GM12875 (cell line): ENCODE data around the gene CYP27C1.

Experiments used
- H3K4me3 ChIP-seq: one replicate; pipeline ENCODE4 v1.5.1; 2011; ENCODE audit warnings: low read depth, low read length, control low read depth
- CTCF ChIP-seq: IDR thresholded peaks from 2 replicates; pipeline ENCODE4 v1.5.1; 2011; ENCODE audit warnings: low read depth, mild to moderate bottlenecking, control low read depth, inconsistent platforms, low read length, moderate library complexity, borderline replicate concordance; ENCODE audit not compliant: insufficient read depth

CYP27C1 gene

GRCh38 chr2:127146071-127146725, 73.9 kb downstream of the CYP27C1 start:
- no peak overlapping the region for H3K4me3 ChIP-seq
- no peak for TF ChIP-seq CTCF

GRCh38 chr2:127145280-127145895, 74.7 kb downstream of the CYP27C1 start:
- no peak for TF ChIP-seq CTCF

GRCh38 chr2:127143841-127144782, 76.0 kb downstream of the CYP27C1 start:
- no peak for TF ChIP-seq CTCF
- no peak overlapping the region for H3K4me3 ChIP-seq

More at GRCh38 chr2:127145280-127145895, 74.7 kb downstream of the CYP27C1 start:
- H3K4me3 ChIP-seq = no peak overlapping the region

- no peak for TF ChIP-seq CTCF
Measured at GRCh38 chr2:127142663-127143630, 77.2 kb downstream of the CYP27C1 start.

GRCh38 chr2:127140538-127140937, 79.6 kb downstream of the CYP27C1 start:
- no peak overlapping the region for H3K4me3 ChIP-seq
- no peak for TF ChIP-seq CTCF

More at GRCh38 chr2:127142663-127143630, 77.2 kb downstream of the CYP27C1 start:
- H3K4me3 ChIP-seq = no peak overlapping the region

GRCh38 chr2:127139766-127140165, 80.3 kb downstream of the CYP27C1 start:
- TF ChIP-seq CTCF = no peak
- H3K4me3 ChIP-seq = no peak overlapping the region
